HT1080 (cell line): ENCODE measurements around the gene RAD51B. TPM values are rescaled to one million over a fixed set of nuclear protein-coding genes. Genes with fewer than 3 reads are reported as not detected.
"Not testable (repeated sequence)": the region's sequence is repeated elsewhere in the genome, so short reads cannot be mapped to it uniquely, and the experiment has no call there.

Experiments
- DNase-seq: peaks from one replicate; pipeline ENCODE4 v3.0.0-alpha.2; 2015; ENCODE audit warnings: low read depth
- total RNA-seq: library from RNA; depleted of rRNA; stranded (reverse); fragments of >200 nt; shearing (Covaris generic); gene quantifications from 2 replicates; pipeline ENCODE4 v1.2.3, GENCODE V29; 2014

The RAD51B gene
- total RNA-seq, 1 experiment from 2014 or later = 8.5 TPM

GRCh38 chr14:68658943-68659931, 839.7 kb downstream of the RAD51B start:
- DNase-seq = no peak

DNA sequence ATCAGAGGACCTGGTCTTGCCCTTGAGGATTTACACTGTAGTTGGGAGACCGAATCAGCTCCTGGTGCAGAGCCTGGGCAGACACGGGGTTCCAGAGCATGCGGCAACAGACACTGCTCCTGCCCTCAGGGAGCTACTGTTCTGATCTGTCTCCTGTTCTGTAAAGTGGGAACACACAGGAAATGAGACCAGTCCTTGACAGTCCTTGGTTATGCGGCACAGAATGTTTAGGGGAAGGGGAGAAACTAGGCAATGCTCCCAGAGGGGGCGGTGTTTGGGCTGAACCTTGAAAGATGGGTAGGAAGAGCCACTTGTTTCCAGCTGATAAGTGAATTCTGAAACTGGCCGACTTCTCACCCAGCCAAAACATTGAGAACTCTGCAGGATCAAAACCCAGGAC, 840.9 kb downstream of the RAD51B start:
- no peak for DNase-seq

DNA sequence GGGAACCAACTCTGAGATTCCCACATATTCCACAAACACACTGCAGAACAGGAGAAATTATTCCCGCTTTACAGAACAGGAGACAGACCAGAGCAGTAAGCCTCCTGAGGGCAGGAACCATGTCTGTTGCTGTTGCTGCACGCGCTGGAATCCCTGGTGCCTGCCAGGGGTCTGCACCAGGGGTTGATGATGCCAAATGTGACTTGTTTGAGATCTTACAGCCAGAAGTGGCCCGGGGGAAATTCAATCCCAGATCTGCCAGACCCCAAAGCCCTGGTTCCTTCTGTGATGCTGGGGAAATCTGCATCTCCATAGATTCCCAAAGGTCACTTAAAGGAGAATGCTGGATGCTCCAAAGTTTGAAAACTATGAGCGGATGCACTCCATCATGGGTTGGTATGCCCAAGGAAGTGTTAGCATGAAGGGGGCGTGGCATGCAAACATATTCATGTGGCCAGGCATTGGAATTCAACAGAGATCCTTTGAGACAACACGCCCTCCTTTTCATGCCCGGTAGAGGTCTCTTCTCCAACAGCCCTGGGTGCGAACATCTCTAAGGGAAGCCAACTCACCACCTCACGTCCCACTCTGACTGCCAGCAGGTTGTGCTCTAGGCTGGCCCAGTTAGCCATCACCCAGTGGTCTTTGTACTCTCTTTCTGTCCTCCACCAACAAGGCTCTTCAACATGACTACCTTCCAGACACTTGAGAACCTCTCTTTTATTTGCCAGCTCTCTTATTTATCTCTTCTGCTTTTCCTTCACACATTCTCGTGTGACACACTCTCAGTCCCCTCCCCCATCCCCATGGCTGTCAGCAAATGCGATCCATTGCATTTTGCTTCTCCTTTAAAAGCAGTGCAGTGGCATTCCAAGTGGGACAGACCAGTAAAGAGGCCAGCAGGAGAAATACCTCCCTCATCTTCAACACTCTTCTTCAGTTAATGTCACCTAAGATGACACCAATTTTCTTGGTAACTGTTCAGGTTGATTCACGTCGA, 841.9 kb downstream of the RAD51B start:
- peak; percentile 54 for DNase-seq

- DNase-seq = no peak
Observed at GRCh38 chr14:68662392-68662791, 842.8 kb downstream of the RAD51B start.

- DNase-seq = not testable (repeated sequence)
Observed at GRCh38 chr14:68662826-68663225, 843.2 kb downstream of the RAD51B start.

GRCh38 chr14:68663385-68664076, 844.0 kb downstream of the RAD51B start:
- no peak for DNase-seq

- DNase-seq = no peak
Observed at GRCh38 chr14:68664225-68664681, 844.7 kb downstream of the RAD51B start.

- DNase-seq = no peak
Observed at GRCh38 chr14:68665131-68665530, 845.6 kb downstream of the RAD51B start.

GRCh38 chr14:68665792-68666204, 846.2 kb downstream of the RAD51B start:
- no peak for DNase-seq

DNA sequence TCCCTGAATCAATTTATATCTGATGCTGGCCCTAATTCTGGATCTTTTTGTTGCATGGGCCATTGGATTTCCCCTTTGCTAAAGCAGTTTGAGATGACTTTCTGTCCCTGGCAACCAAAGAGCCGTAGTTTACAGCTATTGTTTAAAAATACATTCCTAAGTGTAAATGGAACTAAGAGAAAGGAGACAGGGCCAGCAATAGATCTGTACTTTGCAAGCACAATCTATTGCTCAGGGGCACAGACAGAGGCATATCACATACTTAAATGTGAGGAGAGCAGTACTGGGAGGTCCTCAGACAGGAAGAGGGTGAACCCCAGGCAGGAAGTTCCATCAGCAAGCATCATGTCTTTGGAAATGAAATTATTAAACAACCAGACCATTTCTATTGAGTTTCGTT, 846.7 kb downstream of the RAD51B start:
- no peak for DNase-seq

GRCh38 chr14:68666899-68667298, 847.3 kb downstream of the RAD51B start:
- no peak for DNase-seq

DNA sequence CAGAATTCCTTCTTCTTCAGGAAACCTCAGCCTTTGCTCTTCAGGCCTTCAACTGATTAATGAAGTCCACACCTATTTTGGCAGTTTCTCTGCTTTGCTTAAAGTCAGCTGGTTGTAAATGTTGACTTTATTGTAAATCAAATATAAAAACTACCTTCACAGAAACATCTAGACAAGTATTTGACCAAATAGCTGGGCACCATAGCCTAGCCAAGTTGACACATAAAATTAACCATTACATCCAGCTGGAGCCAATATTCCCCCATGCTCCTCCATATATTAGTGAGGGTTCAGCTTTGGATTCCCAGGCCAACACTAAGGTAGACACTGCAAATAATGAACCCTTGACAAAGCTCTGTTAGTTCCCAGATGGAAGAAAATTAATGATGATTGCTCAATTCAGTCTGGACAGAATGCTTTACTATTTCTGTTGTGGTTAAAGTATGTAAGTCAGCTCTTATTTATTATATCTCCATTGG, 847.8 kb downstream of the RAD51B start:
- DNase-seq = no peak

DNA sequence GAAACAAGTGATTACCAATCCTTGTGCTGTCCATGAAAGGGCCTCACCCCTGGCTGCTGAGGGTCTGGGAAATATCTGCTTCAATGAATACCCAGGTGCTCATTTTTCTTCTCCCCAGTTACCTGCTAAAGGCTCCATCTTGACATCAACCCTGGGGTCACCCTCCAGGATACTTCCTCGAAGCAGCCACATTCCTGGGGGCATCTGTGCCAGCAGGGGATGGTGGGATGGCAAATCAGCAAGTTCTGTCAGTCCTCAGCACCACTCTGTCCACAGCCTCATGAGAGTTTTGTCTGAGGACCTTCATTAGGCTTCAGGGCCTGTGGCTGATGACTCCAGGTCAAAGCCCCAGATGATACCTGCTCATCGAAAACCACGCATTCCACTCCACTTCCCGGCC, 848.4 kb downstream of the RAD51B start:
- DNase-seq = no peak

DNA sequence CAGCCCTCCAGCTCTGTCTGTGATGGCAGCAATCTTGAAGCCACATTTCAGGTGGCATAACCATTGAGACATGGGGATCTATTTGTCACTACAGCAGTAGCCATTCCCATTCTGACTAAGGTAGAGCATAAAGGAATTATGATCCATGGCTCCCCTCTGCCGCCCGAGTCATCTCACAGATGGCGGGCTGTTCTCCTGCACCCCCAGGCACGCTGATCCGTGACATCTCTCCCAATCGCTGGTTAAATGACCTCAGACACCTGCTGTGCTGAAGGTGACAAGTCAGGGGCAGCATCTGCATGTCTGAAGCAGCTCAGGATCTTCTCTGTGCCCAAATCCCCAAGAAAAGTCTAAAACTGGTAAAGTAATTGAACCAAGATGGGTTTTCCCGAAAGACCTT, 849.0 kb downstream of the RAD51B start:
- DNase-seq = no peak

DNA sequence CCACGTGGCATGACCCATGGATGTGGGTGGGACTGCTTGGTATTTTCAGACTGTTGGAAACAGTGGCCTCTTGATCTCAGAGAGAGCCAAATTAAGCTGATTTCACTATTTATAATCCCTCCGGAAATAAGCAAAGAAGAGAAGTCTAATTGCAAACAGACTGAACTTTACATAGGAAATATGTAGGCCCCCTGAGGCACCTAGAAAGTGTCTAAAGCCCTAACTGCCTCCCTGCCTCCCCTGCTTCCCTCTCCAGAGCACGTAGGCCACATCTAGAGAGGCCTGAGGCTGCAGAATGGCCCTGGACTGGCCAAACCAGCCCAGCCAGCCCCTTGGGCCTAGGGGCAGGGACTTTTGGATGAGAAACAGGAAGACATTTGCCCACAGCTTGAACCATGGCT, 849.5 kb downstream of the RAD51B start:
- DNase-seq = no peak

DNA sequence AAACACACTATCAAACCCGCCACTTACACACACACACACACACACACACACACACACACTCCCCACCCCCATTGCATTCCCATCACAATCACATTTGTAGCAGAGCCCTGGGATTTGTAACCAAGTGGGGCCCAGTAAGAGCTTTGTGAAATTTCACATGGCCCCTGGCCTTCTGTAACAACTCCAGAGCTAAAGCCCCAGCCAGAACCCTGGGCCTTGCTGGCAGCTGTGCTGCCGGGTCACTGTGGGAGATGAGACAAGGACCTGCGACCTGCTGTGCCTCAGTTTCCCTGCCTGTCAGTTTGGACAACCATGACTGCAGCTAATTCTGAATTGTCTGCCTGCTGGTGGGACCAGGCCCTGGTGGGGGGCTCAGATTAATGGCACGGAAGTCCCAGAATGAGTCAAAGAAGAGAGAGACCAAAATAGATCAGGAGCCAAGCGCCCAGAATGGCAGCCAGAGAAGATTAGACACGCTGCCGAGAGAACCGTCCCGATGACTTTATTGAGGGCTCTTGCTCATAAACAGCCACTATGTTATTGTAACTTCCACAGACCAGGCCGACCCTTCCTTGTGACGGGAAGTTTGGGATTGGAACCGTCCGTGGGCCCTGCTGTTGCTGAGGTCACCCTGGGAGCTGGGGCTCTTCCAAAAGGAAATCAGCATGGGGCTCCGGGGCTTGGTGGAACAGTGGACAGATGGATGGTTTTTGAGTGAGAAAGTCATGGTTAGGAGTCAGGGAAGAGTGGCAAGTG, 850.2 kb downstream of the RAD51B start:
- DNase-seq = no peak

- DNase-seq = no peak
Observed at GRCh38 chr14:68670359-68670715, 850.8 kb downstream of the RAD51B start.

DNA sequence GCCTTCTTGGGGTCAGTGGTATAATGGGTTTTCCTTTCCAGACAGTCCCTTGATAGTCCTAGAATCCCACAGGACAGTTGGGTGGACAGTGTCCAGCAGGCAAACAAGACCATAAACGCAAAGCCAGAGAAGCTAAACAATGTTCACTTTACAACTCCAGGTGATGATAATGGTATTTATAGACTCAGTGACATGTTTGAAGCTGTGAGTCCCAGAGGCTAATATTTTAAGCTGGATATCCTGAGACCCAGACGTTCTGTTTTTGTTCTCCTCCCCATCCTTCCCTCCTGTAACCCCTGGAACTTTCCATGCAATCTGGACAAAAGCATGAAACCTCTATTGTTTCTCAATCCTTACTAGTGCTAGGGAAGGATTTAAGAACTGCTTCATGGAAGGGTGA, 852.3 kb downstream of the RAD51B start:
- DNase-seq = no peak

- DNase-seq = no peak
Observed at GRCh38 chr14:68672609-68673285, 853.2 kb downstream of the RAD51B start.

GRCh38 chr14:68673464-68673863, 853.9 kb downstream of the RAD51B start:
- no peak for DNase-seq
